GM12878 (cell line): ENCODE data around the gene THSD4. TPM values are rescaled to one million over a fixed set of nuclear protein-coding genes. Genes with fewer than 3 reads are reported as not detected.

ENCODE experiments used
- ATAC-seq: fragments of 200-7000 bp; cut with Tn5 transposase; 3 replicates; pipeline ENCODE4 v1.9.1; 2020; ENCODE audit warnings: mild to moderate bottlenecking, moderate library complexity
- BruUV-seq: library from RNA; stranded (reverse); fragments of 400-500 nt; replicated peaks from 2 replicates; lab custom pipeline; 2021; lab: Mats Ljungman, UMichigan
- CTCF ChIA-PET: fragments of 300-600 bp; sonication (Branson Sonifier 250); formaldehyde crosslinking; extraction: SDS; loops from one replicate; lab custom pipeline; 2021; ENCODE audit warnings: inconsistent platforms; lab: Yijun Ruan, JAX
- POLR2A ChIA-PET: fragments of 350-600 bp; formaldehyde crosslinking; extraction: SDS; loops from one replicate; lab custom pipeline; 2021; ENCODE audit warnings: inconsistent platforms; lab: Charles Lee
- RAD21 ChIA-PET: fragments of 300-600 bp; sonication (Branson Sonifier 250); formaldehyde crosslinking; loops from one replicate; lab custom pipeline; 2023; ENCODE audit warnings: antibody characterized with exemption; ENCODE audit not compliant: unreplicated experiment; lab: Charles Lee
- SMC1A ChIA-PET: fragments of 300-600 bp; sonication (Branson Sonifier 250); formaldehyde crosslinking; loops from one replicate; lab custom pipeline; 2023; ENCODE audit not compliant: unreplicated experiment, uncharacterized antibody; lab: Charles Lee
- DNase-seq: peaks from one replicate; pipeline ENCODE4 v3.0.0-alpha.2; 2011; ENCODE audit warnings: low read depth, low spot score
- FAIRE-seq: peaks from 3 replicates; lab custom pipeline; 2011; peaks lifted over from hg19 to GRCh38; lab: Jason Lieb, UNC
- H2AFZ ChIP-seq: 2 replicates; pipeline ENCODE4 v1.6.0; 2011; ENCODE audit warnings: low read depth, low read length, control low read depth; ENCODE audit not compliant: control insufficient read depth
- H3K27ac ChIP-seq: 2 replicates; pipeline ENCODE4 v1.5.1; 2011; ENCODE audit warnings: control low read depth; ENCODE audit not compliant: control insufficient read depth, insufficient read depth
- H3K27me3 ChIP-seq, 2 experiments: replicated peaks in 1 of 2; 2 replicates each; pipeline versions ENCODE4 v1.6.0 to v1.6.1; 2011; ENCODE audit warnings: low read length in 1 of 2; ENCODE audit not compliant: control insufficient read depth in 2 of 2, insufficient read depth in 2 of 2
- H3K36me3 ChIP-seq, 2 experiments: 2 replicates each; pipeline ENCODE4 v1.5.1; 2011; ENCODE audit warnings: low read length in 1 of 2; ENCODE audit not compliant: control insufficient read depth in 2 of 2, insufficient read depth in 2 of 2
- H3K4me1 ChIP-seq: 2 replicates; pipeline ENCODE4 v1.6.1; 2011; ENCODE audit warnings: mild to moderate bottlenecking, low read length, moderate library complexity, mixed read lengths; ENCODE audit not compliant: control insufficient read depth, insufficient read depth
- H3K4me2 ChIP-seq: 2 replicates; pipeline ENCODE4 v1.6.0; 2011; ENCODE audit warnings: control low read depth; ENCODE audit not compliant: control insufficient read depth, insufficient read depth
- H3K4me3 ChIP-seq: fragments of 200-600 bp; sonication (generic); 2 replicates; pipeline ENCODE4 v1.5.1; 2016
- H3K79me2 ChIP-seq: 2 replicates; pipeline ENCODE4 v1.6.0; 2011; ENCODE audit warnings: low read length; ENCODE audit not compliant: control insufficient read depth, insufficient read depth
- H3K9ac ChIP-seq: 2 replicates; pipeline ENCODE4 v1.8.0; 2011; ENCODE audit warnings: low read length, control low read depth, mixed read lengths; ENCODE audit not compliant: control insufficient read depth, insufficient read depth
- H3K9me3 ChIP-seq: replicated peaks from 3 replicates; pipeline ENCODE4 v1.5.1; 2011; ENCODE audit warnings: mild to moderate bottlenecking, low read length; ENCODE audit not compliant: control insufficient read depth, insufficient read depth
- H4K20me1 ChIP-seq: 2 replicates; pipeline ENCODE4 v1.6.0; 2011; ENCODE audit not compliant: control insufficient read depth, insufficient read depth
- ATF7 ChIP-seq: fragments of 450-650 bp; IDR thresholded peaks from 2 replicates; pipeline ENCODE4 v1.6.1; 2016; ENCODE audit warnings: low read depth, mild to moderate bottlenecking
- CREM ChIP-seq: IDR thresholded peaks from 2 replicates; pipeline ENCODE4 v1.6.1; 2014; ENCODE audit warnings: antibody characterized with exemption, low read depth
- FOS ChIP-seq: IDR thresholded peaks from 3 replicates; pipeline ENCODE4 v1.6.1; 2011; ENCODE audit warnings: borderline replicate concordance; ENCODE audit not compliant: insufficient read length; ENCODE audit errors: extremely low read depth
- IKZF2 ChIP-seq, 2 experiments: fragments of 450-650 bp; IDR thresholded peaks; 2 replicates each; pipeline ENCODE4 v1.6.1; 2017; ENCODE audit warnings: mild to moderate bottlenecking in 2 of 2, moderate library complexity in 2 of 2
- PBX3 ChIP-seq: IDR thresholded peaks from 2 replicates; pipeline ENCODE4 v1.6.1; 2011; ENCODE audit warnings: mild to moderate bottlenecking, low read depth, low read length, moderate library complexity; ENCODE audit not compliant: insufficient replicate concordance
- PKNOX1 ChIP-seq: fragments of 450-650 bp; IDR thresholded peaks from 2 replicates; pipeline ENCODE4 v1.6.1; 2016; ENCODE audit warnings: mild to moderate bottlenecking
- PRDM15 ChIP-seq: fragments of 450-650 bp; formaldehyde crosslinking; IDR thresholded peaks from 2 replicates; pipeline ENCODE4 v1.4.0; 2020; ENCODE audit warnings: mild to moderate bottlenecking, moderate library complexity
- RCOR1 ChIP-seq: conservative IDR thresholded peaks from 2 replicates; pipeline ENCODE4 v1.6.1; 2012; ENCODE audit warnings: low read depth, low read length, improper control_type of control experiment
- SP1 ChIP-seq: IDR thresholded peaks from one replicate; pipeline ENCODE4 v1.6.1; 2011; ENCODE audit warnings: low read depth, low read length
- TCF12 ChIP-seq: IDR thresholded peaks from 2 replicates; pipeline ENCODE4 v1.6.1; 2011; ENCODE audit warnings: low read depth, mild to moderate bottlenecking, low read length
- ZNF622 ChIP-seq: fragments of 450-650 bp; IDR thresholded peaks from 2 replicates; pipeline ENCODE4 v1.6.1; 2017; ENCODE audit warnings: mild to moderate bottlenecking, inconsistent platforms
- ZSCAN29 ChIP-seq: fragments of 450-650 bp; IDR thresholded peaks from 2 replicates; pipeline ENCODE4 v1.6.1; 2017; ENCODE audit warnings: mild to moderate bottlenecking, moderate library complexity
- WGBS: methylation state at CpG from one replicate; pipeline ENCODE4 v1.1.6; 2016; ENCODE audit warnings: low lambda C conversion rate; ENCODE audit not compliant: insufficient replicate concordance, insufficient coverage; ENCODE audit errors: missing lambda C conversion rate; 5-methylcytosine and 5-hydroxymethylcytosine counted together
- in situ Hi-C: fragments of 300-500 bp; cut with MboI; formaldehyde crosslinking; loops from 9 replicates; pipeline ENCODE4 v1.14.3; 2018; ENCODE audit warnings: mixed read lengths
- intact Hi-C: fragments of 100-400 bp; cut with micrococcal nuclease; formaldehyde crosslinking; loops from one replicate; pipeline ENCODE4 v1.14.2; 2022; ENCODE audit not compliant: unreplicated experiment
- polyA plus RNA-seq, 11 experiments: library from polyadenylated mRNA; depleted of rRNA in 4 of 11; unstranded in 6 of 11; stranded (reverse) in 5 of 11; fragments of >200 nt; fragmentation: Nextera tagmentation in 4 of 11; fragmentation: Illumina TruSeq in 1 of 11; extraction: Ambion mirVana in 4 of 11; extraction: Trizol in 1 of 11; gene quantifications; 1 replicate in 1 of 11; 2 replicates in 10 of 11; pipeline versions ENCODE4 v1.2.1 to v1.2.3, GENCODE V29; 2011 to 2016; ENCODE audit warnings: inconsistent platforms in 2 of 11, missing spikeins in 2 of 11, low read depth in 1 of 11
- total RNA-seq, 4 experiments: library from RNA; depleted of rRNA in 3 of 4; stranded (reverse); fragments of >200 nt in 3 of 4; fragmentation: Illumina TruSeq in 1 of 4; extraction: Trizol in 1 of 4; gene quantifications; 2 replicates each; pipeline versions ENCODE4 v1.2.1 to v1.2.3, GENCODE V29; 2013 to 2021

The THSD4 gene
- total and polyA plus RNA-seq, 10 of the 15 experiments (the other 5 are each of a cell fraction or from before 2014, with no cell fraction given) = 0.04 to 0.13 (median 0.05) TPM; not detected in 7

DNA sequence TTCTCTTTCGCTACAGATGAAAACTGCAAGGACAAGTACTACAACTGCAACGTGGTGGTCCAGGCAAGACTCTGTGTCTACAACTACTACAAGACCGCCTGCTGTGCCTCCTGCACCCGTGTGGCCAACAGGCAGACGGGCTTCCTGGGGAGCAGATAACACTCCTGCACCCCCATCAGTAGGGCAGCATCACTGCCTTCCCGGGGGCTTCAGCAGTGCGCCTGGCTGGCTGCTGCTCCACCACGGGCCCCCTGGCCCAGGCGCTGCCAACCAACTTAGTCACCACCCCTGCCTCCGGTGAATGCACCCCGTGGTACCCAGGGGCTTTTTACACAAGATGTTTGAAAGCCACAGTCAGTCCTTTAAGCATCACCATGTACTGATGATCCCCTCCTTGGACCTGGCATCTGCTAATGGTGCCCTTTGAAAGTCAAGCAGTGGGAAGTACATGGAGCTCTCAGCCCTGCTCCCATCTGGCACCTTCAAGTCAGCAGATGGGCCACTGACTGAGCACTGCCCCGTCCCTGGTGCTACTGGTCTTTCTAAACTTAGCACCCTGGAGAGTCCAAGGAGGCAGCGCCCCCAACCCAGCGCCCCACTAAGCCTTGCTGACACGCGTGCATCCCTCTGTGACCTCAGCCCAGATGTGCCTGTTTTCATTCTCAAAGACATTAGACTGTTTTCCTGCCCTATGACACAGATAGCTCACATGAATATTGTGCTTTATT lies 662.1 kb downstream of the THSD4 start (continued):
- no peak for TF ChIP-seq PRDM15 (CRISPR knock-in tag)
- TF ChIP-seq ZSCAN29 = no peak
- TF ChIP-seq IKZF2 (IDR thresholded peaks at IDR 0.05) = no peak
- TF ChIP-seq ATF7 = no peak
- TF ChIP-seq, all 136 proteins: peak for 0

GRCh38 chr15:71779073-71779797 lies 664.0 kb downstream of the THSD4 start:
- SMC1A ChIA-PET = interaction anchor here (1.0 to 1.5 kb wide), 4 partner anchors 23 to 378 kb away, joined by 3 to 8 read pairs (median 4); no protein-coding TSS in a partner anchor
- in situ Hi-C loops (no loop called here), intact Hi-C loops (no loop called here)
- DNase-seq (no peak), FAIRE-seq (no peak), ATAC-seq (no peak)
- no peak overlapping the region for H2AFZ ChIP-seq
- H3K4me1 ChIP-seq = peaks cover 18% of the 10 kb centered on the region
- no peaks in the 10 kb centered on the region for H4K20me1 ChIP-seq
- no peak overlapping the region for H3K9ac ChIP-seq
- RAD21 ChIA-PET = interaction anchor here (0.6 to 1.4 kb wide), 2 partner anchors 26 to 377 kb away, joined by 3 to 5 read pairs; no protein-coding TSS in a partner anchor
- POLR2A ChIA-PET = no interaction called here
- CTCF ChIA-PET = interaction anchor here (0.7 to 4.4 kb wide), 13 partner anchors 10 to 379 kb away, joined by 3 to 46 read pairs (median 4); no protein-coding TSS in a partner anchor
- WGBS = 73% methylated on average over 6 of the region's 6 CpGs
- H3K9me3 ChIP-seq = no peaks in the 10 kb centered on the region
- H3K79me2 ChIP-seq = no peaks in the 10 kb centered on the region
- BruUV-seq = no TSS peak
- no peaks in the 10 kb centered on the region for H3K27me3 ChIP-seq
- H3K36me3 ChIP-seq = no peaks in the 10 kb centered on the region
- H3K4me2 ChIP-seq = no peak overlapping the region
- H3K4me3 ChIP-seq = no peak overlapping the region
- H3K27ac ChIP-seq = no peak overlapping the region
- TF ChIP-seq TCF12 (no peak), PBX3 (no peak), PKNOX1 (no peak), FOS (no peak), CREM (no peak), ZNF622 (no peak), RCOR1 (no peak), SP1 (no peak)
